Nephron (organoid): ENCODE data around the gene TSPAN16.

Experiments
- H3K27ac Mint-ChIP-seq, 3 experiments: 2 replicates each; pipeline ENCODE4 v1.8.0; 2020; ENCODE audit warnings: mixed read lengths in 3 of 3, mild to moderate bottlenecking in 2 of 3, moderate library complexity in 1 of 3
- H3K27me3 Mint-ChIP-seq: 2 replicates; pipeline ENCODE4 v1.8.0; 2021; ENCODE audit warnings: low read depth, mild to moderate bottlenecking, moderate library complexity, mixed read lengths
- H3K36me3 Mint-ChIP-seq: 2 replicates; pipeline ENCODE4 v1.8.0; 2020; ENCODE audit warnings: low read depth, mixed read lengths
- H3K4me1 Mint-ChIP-seq: 2 replicates; pipeline ENCODE4 v1.8.0; 2020; ENCODE audit warnings: mixed read lengths
- H3K4me3 Mint-ChIP-seq, 3 experiments: 2 replicates each; pipeline ENCODE4 v1.8.0; 2020; ENCODE audit warnings: mild to moderate bottlenecking in 3 of 3, mixed read lengths in 3 of 3, moderate library complexity in 2 of 3
- H3K9me3 Mint-ChIP-seq: 2 replicates; pipeline ENCODE4 v1.8.0; 2020; ENCODE audit warnings: mixed read lengths
- CTCF ChIP-seq, 3 experiments: fragments of 200-600 bp; sonication (generic); IDR thresholded peaks; one replicate each; pipeline ENCODE4 v1.5.0; 2021; ENCODE audit warnings: antibody characterized with exemption in 3 of 3; ENCODE audit not compliant: unreplicated experiment in 3 of 3

The TSPAN16 gene

GRCh38 chr19:11260996-11261395 lies 35.0 kb upstream of the TSPAN16 start:
- Mint-ChIP-seq H3K36me3 (no peaks in the 10 kb centered on the region), H3K4me3 (peak overlapping the region; percentile 81 to 92 (median 89)), H3K27ac (peak overlapping the region; percentile 88 to 92 (median 91)), H3K4me1 (peaks cover 3% of the 10 kb centered on the region), H3K9me3 (no peaks in the 10 kb centered on the region), H3K27me3 (peaks cover 10% of the 10 kb centered on the region)
- TF ChIP-seq CTCF (IDR thresholded peaks at IDR 0.05; ENCODE audit: unreplicated experiment in 3 of 3) = no peak

- Mint-ChIP-seq H3K27me3 (peaks cover 10% of the 10 kb centered on the region), H3K9me3 (no peaks in the 10 kb centered on the region), H3K27ac (peak overlapping the region; percentile 88 to 92 (median 91)), H3K4me1 (no peaks in the 10 kb centered on the region), H3K4me3 (peak overlapping the region; percentile 81 to 92 (median 89)), H3K36me3 (no peaks in the 10 kb centered on the region)
- no peak for TF ChIP-seq CTCF (IDR thresholded peaks at IDR 0.05; ENCODE audit: unreplicated experiment in 3 of 3)
Measured at GRCh38 chr19:11261431-11261970, 34.5 kb upstream of the TSPAN16 start.

- Mint-ChIP-seq H3K27me3 (peaks cover 10% of the 10 kb centered on the region), H3K9me3 (no peaks in the 10 kb centered on the region), H3K27ac (peak within 1 kb of the TSS; percentile 88 to 92 (median 91)), H3K4me3 (peak within 1 kb of the TSS; percentile 84 to 92 (median 89)), H3K36me3 (no peaks in the 10 kb centered on the region), H3K4me1 (no peaks in the 10 kb centered on the region)
- TF ChIP-seq CTCF (IDR thresholded peaks at IDR 0.05; ENCODE audit: unreplicated experiment in 3 of 3) = peak; percentile 17 to 43 (median 37)
Measured at GRCh38 chr19:11261971-11262839, 33.8 kb upstream of the TSPAN16 start, which contains the start of gene DOCK6. Gene DOCK6 (minus strand): TSS chr19:11262524. CDS start chr19:11262440, 84 bp downstream.

- TF ChIP-seq CTCF (IDR thresholded peaks at IDR 0.05; ENCODE audit: unreplicated experiment in 3 of 3) = no peak
- H3K36me3 Mint-ChIP-seq = no peaks in the 10 kb centered on the region
- H3K4me3 Mint-ChIP-seq = peak overlapping the region; percentile 76 to 83 (median 83)
- no peaks in the 10 kb centered on the region for H3K9me3 Mint-ChIP-seq
- H3K4me1 Mint-ChIP-seq = peaks cover 3% of the 10 kb centered on the region
- peaks cover 10% of the 10 kb centered on the region for H3K27me3 Mint-ChIP-seq
- H3K27ac Mint-ChIP-seq = peak overlapping the region in 1 of 3 experiments; percentile 27
Measured at GRCh38 chr19:11263726-11264125, 32.2 kb upstream of the TSPAN16 start.

- Mint-ChIP-seq H3K9me3 (peaks cover 2% of the 10 kb centered on the region), H3K27ac (peak overlapping the region; percentile 18 to 77 (median 50)), H3K4me3 (peak overlapping the region; percentile 53 to 80 (median 78)), H3K36me3 (no peaks in the 10 kb centered on the region), H3K4me1 (peaks cover 11% of the 10 kb centered on the region), H3K27me3 (peaks cover 10% of the 10 kb centered on the region)
- no peak for TF ChIP-seq CTCF (IDR thresholded peaks at IDR 0.05; ENCODE audit: unreplicated experiment in 3 of 3)
Measured at GRCh38 chr19:11264452-11265176, 31.3 kb upstream of the TSPAN16 start.
